Measurements from ENCODE around the gene PRCP. TPM values are rescaled to one million over a fixed set of nuclear protein-coding genes. Genes with fewer than 3 reads are reported as not detected.

Gene PRCP
- total RNA-seq, 1 experiment from 2014 or later: 56.7 TPM

- Histone ChIP-seq H3K79me1 (ENCODE audit: insufficient read depth, low read depth, low read length, poor library complexity, severe bottlenecking) (no peaks in the 10 kb centered on the region), H3K18ac (ENCODE audit: insufficient read length, low read depth, low read length) (no peak overlapping the region), H3K27me3 (ENCODE audit: insufficient read depth, low read length) (no peaks in the 10 kb centered on the region), H2BK12ac (ENCODE audit: insufficient read length, low read depth, low read length) (no peak overlapping the region), H2AK5ac (ENCODE audit: insufficient read length, low read length) (no peak overlapping the region), H2BK20ac (ENCODE audit: low read depth, low read length, poor library complexity, severe bottlenecking) (no peak overlapping the region), H3K23ac (ENCODE audit: insufficient read length, low read depth, low read length) (no peak overlapping the region), H2AFZ (ENCODE audit: low read length) (no peak overlapping the region), H2BK120ac (ENCODE audit: low read depth, low read length, poor library complexity, severe bottlenecking) (no peak overlapping the region), H3K14ac (ENCODE audit: insufficient read depth, low read length) (no peak overlapping the region), H3K4me2 (ENCODE audit: insufficient read depth, insufficient read length, low read length) (no peak overlapping the region), H4K20me1 (ENCODE audit: control insufficient read depth, insufficient read depth, insufficient read length) (no peaks in the 10 kb centered on the region), H3K9me3 (ENCODE audit: control insufficient read depth, low read depth, low read length) (no peaks in the 10 kb centered on the region), H3K23me2 (ENCODE audit: insufficient read length, low read depth, low read length, poor library complexity, severe bottlenecking) (no peaks in the 10 kb centered on the region), H4K91ac (ENCODE audit: insufficient read length, low read depth, low read length) (no peak overlapping the region), H3T11ph (ENCODE audit: low read length) (no peak overlapping the region), H3K4me1 (ENCODE audit: insufficient read depth, low read length) (peaks cover 4% of the 10 kb centered on the region; the same call in 1 of the 2 replicates), H2BK5ac (ENCODE audit: insufficient read length, low read length) (no peak overlapping the region), H3K4ac (ENCODE audit: low read depth, low read length) (no peak overlapping the region), H4K8ac (replicated peaks; ENCODE audit: insufficient read length, low read depth, low read length) (no peak overlapping the region), H3K79me2 (ENCODE audit: insufficient read depth, low read length) (no peaks in the 10 kb centered on the region), H3K56ac (ENCODE audit: insufficient read length, low read depth, low read length) (no peak overlapping the region), H3K9ac (ENCODE audit: extremely low read depth, insufficient read length, low read length) (no peak overlapping the region), H4K5ac (ENCODE audit: insufficient read length, low read depth, low read length) (no peak overlapping the region), H3K27ac (ENCODE audit: insufficient read length, low read depth, low read length) (no peak overlapping the region), H2BK15ac (ENCODE audit: low read depth, low read length) (no peak overlapping the region)
- no peaks in the 10 kb centered on the region for H3K36me3 Mint-ChIP-seq (ENCODE audit: insufficient read depth in 1 of 3, low read depth in 3 of 3)
- WGBS (ENCODE audit: extremely low coverage, insufficient read length, low lambda C conversion rate): no CpG with 5 or more reads among the region's 1 CpG
- peaks cover 16 to 20% of the 10 kb centered on the region in 2 experiments for H3K4me1 Mint-ChIP-seq
- H3K4me3 Mint-ChIP-seq: no peak overlapping the region
- DNase-seq: no peak
- H3K27me3 Mint-ChIP-seq (ENCODE audit: low read depth): peaks cover 9% of the 10 kb centered on the region; the same call in 1 of the 2 replicates
- no peak for TF ChIP-seq CTCF (conservative IDR thresholded peaks at IDR 0.05)
- H3K9me3 Mint-ChIP-seq: no peaks in the 10 kb centered on the region
- H3K27ac Mint-ChIP-seq: no peak overlapping the region
Measured at GRCh38 chr11:82810326-82810725, 89.9 kb downstream of the PRCP start.
